SU-DHL-6 (cell line): ENCODE data around the gene CCDC83.

Experiments used
- H2AFZ ChIP-seq: fragments of 200-600 bp; sonication (generic); 2 replicates; pipeline ENCODE4 v1.6.1; 2014; ENCODE audit warnings: low read depth, mild to moderate bottlenecking, moderate library complexity, mixed read lengths, antibody characterized with exemption, low read length; ENCODE audit not compliant: severe bottlenecking
- H3F3A ChIP-seq: fragments of 200-600 bp; shearing (Covaris generic); 2 replicates; pipeline ENCODE4 v1.6.0; 2016; ENCODE audit warnings: antibody characterized with exemption, mild to moderate bottlenecking; ENCODE audit not compliant: insufficient read depth
- H3K27ac ChIP-seq: fragments of 200-600 bp; sonication (generic); 2 replicates; pipeline ENCODE4 v1.5.1; 2016; ENCODE audit warnings: low read depth, mild to moderate bottlenecking, low read length, moderate library complexity, mixed read lengths
- H3K27me3 ChIP-seq: fragments of 200-600 bp; sonication (generic), shearing (Covaris generic); 2 replicates; pipeline ENCODE4 v1.6.0; 2014; ENCODE audit warnings: mild to moderate bottlenecking, low read length
- H3K36me3 ChIP-seq: fragments of 200-600 bp; sonication (generic); 2 replicates; pipeline ENCODE4 v1.6.1; 2014; ENCODE audit warnings: mild to moderate bottlenecking, low read length, mixed read lengths
- H3K4me2 ChIP-seq: fragments of 300-600, 200-600 bp; shearing (Covaris generic), sonication (generic); 2 replicates; pipeline ENCODE4 v1.6.0; 2014; ENCODE audit warnings: low read length, low read depth, mild to moderate bottlenecking; ENCODE audit not compliant: poor library complexity, severe bottlenecking
- H3K4me3 ChIP-seq: fragments of 200-600 bp; sonication (generic); 2 replicates; pipeline ENCODE4 v1.5.1; 2014; ENCODE audit warnings: antibody characterized with exemption, low read length, mild to moderate bottlenecking, mixed read lengths; ENCODE audit not compliant: insufficient read depth, poor library complexity, severe bottlenecking
- H3K79me2 ChIP-seq: fragments of 200-600 bp; sonication (generic); 2 replicates; pipeline ENCODE4 v1.6.1; 2014; ENCODE audit warnings: mild to moderate bottlenecking, low read length, moderate library complexity; ENCODE audit not compliant: insufficient read depth
- H3K9ac ChIP-seq: fragments of 200-600 bp; sonication (generic); 2 replicates; pipeline ENCODE4 v1.7.0; 2014; ENCODE audit warnings: mild to moderate bottlenecking, low read length
- H3K9me2 ChIP-seq: fragments of 200-600 bp; sonication (generic); replicated peaks from 2 replicates; pipeline ENCODE4 v1.6.1; 2014; ENCODE audit warnings: low read length; ENCODE audit not compliant: insufficient read depth
- H3K9me3 ChIP-seq: fragments of 200-600 bp; sonication (generic); 2 replicates; pipeline ENCODE4 v1.6.1; 2014; ENCODE audit warnings: low read length, mixed read lengths; ENCODE audit not compliant: insufficient read depth
- H4K20me1 ChIP-seq: fragments of 200-600 bp; sonication (generic); 2 replicates; pipeline ENCODE4 v1.6.1; 2014; ENCODE audit warnings: low read depth, mild to moderate bottlenecking, antibody characterized with exemption, low read length, moderate library complexity, mixed read lengths
- CTCF ChIP-seq: fragments of 200-600 bp; sonication (generic); IDR thresholded peaks from one replicate; pipeline ENCODE4 v1.5.1; 2017; ENCODE audit warnings: antibody characterized with exemption, mild to moderate bottlenecking, low read length, moderate library complexity; ENCODE audit not compliant: insufficient read depth, poor library complexity, severe bottlenecking
- EZH2phosphoT487 ChIP-seq: fragments of 200-600 bp; sonication (generic), shearing (Covaris generic); conservative IDR thresholded peaks from 2 replicates; pipeline ENCODE4 v1.6.1; 2018; ENCODE audit warnings: mild to moderate bottlenecking, antibody characterized with exemption, low read length, moderate library complexity, mixed read lengths

CCDC83 gene

GRCh38 chr11:85815186-85815931, 39.8 kb upstream of the CCDC83 start:
- no peaks in the 10 kb centered on the region for H3F3A ChIP-seq
- H3K9me2 ChIP-seq = no peaks in the 10 kb centered on the region
- no peaks in the 10 kb centered on the region for H4K20me1 ChIP-seq
- H3K9ac ChIP-seq = no peak overlapping the region
- TF ChIP-seq EZH2phosphoT487 (no peak), CTCF (no peak)
- no peak overlapping the region for H3K4me3 ChIP-seq
- H2AFZ ChIP-seq = no peak overlapping the region
- H3K27me3 ChIP-seq = no peaks in the 10 kb centered on the region
- no peak overlapping the region for H3K27ac ChIP-seq
- no peaks in the 10 kb centered on the region for H3K9me3 ChIP-seq
- H3K36me3 ChIP-seq = no peaks in the 10 kb centered on the region
- H3K4me2 ChIP-seq = no peak overlapping the region
- H3K79me2 ChIP-seq = no peaks in the 10 kb centered on the region

- no peaks in the 10 kb centered on the region for H3K9me3 ChIP-seq
- H3K4me3 ChIP-seq = no peak overlapping the region
- no peak for TF ChIP-seq EZH2phosphoT487
- no peak for TF ChIP-seq CTCF
- H3K4me2 ChIP-seq = no peak overlapping the region
- no peaks in the 10 kb centered on the region for H3K9me2 ChIP-seq
- no peaks in the 10 kb centered on the region for H4K20me1 ChIP-seq
- H3K79me2 ChIP-seq = no peaks in the 10 kb centered on the region
- no peaks in the 10 kb centered on the region for H3K36me3 ChIP-seq
- H2AFZ ChIP-seq = no peak overlapping the region
- no peaks in the 10 kb centered on the region for H3K27me3 ChIP-seq
- H3K27ac ChIP-seq = no peak overlapping the region
- H3K9ac ChIP-seq = no peak overlapping the region
- no peaks in the 10 kb centered on the region for H3F3A ChIP-seq
Observed at GRCh38 chr11:85819441-85819840, 35.7 kb upstream of the CCDC83 start.

- Histone ChIP-seq H3K9ac (no peak overlapping the region), H3F3A (no peaks in the 10 kb centered on the region), H3K79me2 (no peaks in the 10 kb centered on the region), H4K20me1 (no peaks in the 10 kb centered on the region), H3K4me2 (no peak overlapping the region), H3K36me3 (no peaks in the 10 kb centered on the region), H3K9me2 (no peaks in the 10 kb centered on the region), H3K27ac (no peak overlapping the region), H2AFZ (no peak overlapping the region), H3K4me3 (no peak overlapping the region), H3K9me3 (no peaks in the 10 kb centered on the region), H3K27me3 (no peaks in the 10 kb centered on the region)
- TF ChIP-seq CTCF (no peak), EZH2phosphoT487 (no peak)
Observed at GRCh38 chr11:85821636-85822035, 33.5 kb upstream of the CCDC83 start.
